CD4-positive, alpha-beta memory T cell (primary cell): Measurements from ENCODE around the gene ING4. TPM values are rescaled to one million over a fixed set of nuclear protein-coding genes. Genes with fewer than 3 reads are reported as not detected.
A peak's percentile ranks its signal among the peaks of the same experiment; 100 is the strongest.

Experiments
- CTCF ChIA-PET: fragments of 350-600 bp; sonication (Branson Sonifier 250); formaldehyde crosslinking; loops from one replicate; lab custom pipeline; 2021; ENCODE audit warnings: inconsistent platforms; ENCODE audit not compliant: partially characterized antibody; lab: Charles Lee
- POLR2A ChIA-PET: fragments of 350-600 bp; sonication (Branson Sonifier 250); formaldehyde crosslinking; loops from one replicate; lab custom pipeline; 2021; ENCODE audit not compliant: partially characterized antibody; lab: Charles Lee
- DNase-seq, 5 donors: peaks; one replicate each; pipeline versions ENCODE4 v3.0.0 to v3.0.0-alpha.2; 2020 to 2022; ENCODE audit warnings: mixed read lengths in 1 of 5
- H3K27ac ChIP-seq: one replicate; pipeline ENCODE4 v1.7.0; 2013; ENCODE audit warnings: low read depth, low read length
- H3K27me3 ChIP-seq: 2 replicates; pipeline ENCODE4 v1.7.0; 2013; ENCODE audit warnings: mild to moderate bottlenecking, low read length, moderate library complexity; ENCODE audit not compliant: insufficient read depth
- H3K36me3 ChIP-seq: 2 replicates; pipeline ENCODE4 v1.7.0; 2013; ENCODE audit warnings: mild to moderate bottlenecking, low read length, moderate library complexity; ENCODE audit not compliant: insufficient read depth
- H3K4me1 ChIP-seq: 2 replicates; pipeline ENCODE4 v1.7.0; 2013; ENCODE audit warnings: mild to moderate bottlenecking, low read length, moderate library complexity; ENCODE audit not compliant: insufficient read depth
- H3K4me3 ChIP-seq, 2 donors: one replicate each; pipeline ENCODE4 v1.7.0; 2013; ENCODE audit warnings: low read length in 2 of 2, mild to moderate bottlenecking in 1 of 2
- H3K9me3 ChIP-seq, 2 donors: one replicate each; pipeline ENCODE4 v1.7.0; 2013; ENCODE audit warnings: low read length in 2 of 2, control low read depth in 1 of 2; ENCODE audit not compliant: control insufficient read depth in 1 of 2
- H3K27ac Mint-ChIP-seq, 7 donors: one replicate each; pipeline ENCODE4 v1.8.0; 2020 to 2021; ENCODE audit warnings: mixed read lengths in 7 of 7, mild to moderate bottlenecking in 6 of 7, inconsistent platforms in 3 of 7, moderate library complexity in 3 of 7
- H3K27me3 Mint-ChIP-seq, 2 donors: one replicate each; pipeline ENCODE4 v1.8.0; 2020 to 2021; ENCODE audit warnings: mixed read lengths in 2 of 2
- H3K36me3 Mint-ChIP-seq, 2 donors: one replicate each; pipeline ENCODE4 v1.8.0; 2020 to 2021; ENCODE audit warnings: mixed read lengths in 2 of 2, inconsistent platforms in 1 of 2, mild to moderate bottlenecking in 1 of 2
- H3K4me1 Mint-ChIP-seq, 4 donors: one replicate each; pipeline ENCODE4 v1.8.0; 2020 to 2021; ENCODE audit warnings: mixed read lengths in 4 of 4, mild to moderate bottlenecking in 1 of 4
- H3K4me3 Mint-ChIP-seq, 8 donors: one replicate each; pipeline ENCODE4 v1.8.0; 2020 to 2021; ENCODE audit warnings: mixed read lengths in 8 of 8, mild to moderate bottlenecking in 7 of 8, moderate library complexity in 6 of 8, inconsistent platforms in 3 of 8
- H3K9me3 Mint-ChIP-seq, 8 donors: one replicate each; pipeline ENCODE4 v1.8.0; 2020 to 2021; ENCODE audit warnings: mixed read lengths in 8 of 8, mild to moderate bottlenecking in 5 of 8, inconsistent platforms in 3 of 8, moderate library complexity in 1 of 8
- intact Hi-C: fragments of 100-400 bp; cut with micrococcal nuclease; formaldehyde crosslinking; loops from one replicate; pipeline ENCODE4 v1.15.1; 2023
- polyA plus RNA-seq, 2 donors: library from polyadenylated mRNA; unstranded; fragments of 300-500 nt; fragmentation: Illumina TruSeq; gene quantifications; one replicate each; pipeline ENCODE4 v1.2.3, GENCODE V29; 2021
- total RNA-seq, 2 experiments: library from RNA; stranded (reverse); gene quantifications; one replicate each; pipeline ENCODE4 v1.2.3, GENCODE V29; 2021

Gene ING4
- total and polyA plus RNA-seq, 4 experiments from 2014 or later = 73.0 to 122 (median 82.9) TPM

DNA sequence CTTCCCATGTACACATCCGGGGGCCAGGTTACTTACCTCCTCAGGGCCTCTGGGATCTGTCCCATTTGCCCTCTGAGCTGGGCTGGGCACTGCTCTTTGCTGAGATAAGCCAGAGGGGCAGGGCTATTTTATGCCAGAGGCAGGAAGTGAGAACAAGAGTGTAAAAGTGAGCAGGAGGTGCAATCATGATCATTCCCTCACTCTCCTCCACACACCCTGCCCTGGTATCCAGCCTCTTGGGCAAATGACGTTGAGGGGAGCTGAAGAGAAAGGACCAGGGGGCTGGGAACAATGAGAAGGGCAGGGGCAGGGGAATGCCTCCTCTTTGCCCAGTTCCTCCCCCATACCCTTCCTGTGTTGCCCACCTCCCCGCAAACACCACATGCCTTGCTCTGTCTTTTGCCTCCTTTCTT is 31.4 kb downstream of the ING4 start:
- Mint-ChIP-seq H3K4me3 (peak overlapping the region; percentile 82 to 93 (median 88)), H3K4me1 (peaks cover 37 to 76% (median 55%) of the 10 kb centered on the region in 4 donors), H3K9me3 (no peaks in the 10 kb centered on the region), H3K27ac (peak overlapping the region; percentile 91 to 98 (median 97)), H3K27me3 (no peaks in the 10 kb centered on the region), H3K36me3 (no peaks in the 10 kb centered on the region)
- DNase-seq = no peak
- Histone ChIP-seq H3K4me3 (peak overlapping the region; percentile 42 to 47), H3K4me1 (peaks cover 57% of the 10 kb centered on the region), H3K9me3 (no peaks in the 10 kb centered on the region), H3K27me3 (no peaks in the 10 kb centered on the region), H3K36me3 (no peaks in the 10 kb centered on the region), H3K27ac (peak overlapping the region; percentile 63)
- ChIA-PET POLR2A (interaction anchor here (0.6 to 2.3 kb wide), 12 partner anchors 11 to 186 kb away, joined by 3 to 15 read pairs (median 3); partner anchors contain the start of genes ACRBP, CD27, COPS7A and ZNF384), CTCF (interaction anchor here (1.0 to 7.1 kb wide), 4 partner anchors 11 to 195 kb away, joined by 3 to 40 read pairs (median 3); no protein-coding TSS in a partner anchor)
- intact Hi-C loops = no loop called here

DNA sequence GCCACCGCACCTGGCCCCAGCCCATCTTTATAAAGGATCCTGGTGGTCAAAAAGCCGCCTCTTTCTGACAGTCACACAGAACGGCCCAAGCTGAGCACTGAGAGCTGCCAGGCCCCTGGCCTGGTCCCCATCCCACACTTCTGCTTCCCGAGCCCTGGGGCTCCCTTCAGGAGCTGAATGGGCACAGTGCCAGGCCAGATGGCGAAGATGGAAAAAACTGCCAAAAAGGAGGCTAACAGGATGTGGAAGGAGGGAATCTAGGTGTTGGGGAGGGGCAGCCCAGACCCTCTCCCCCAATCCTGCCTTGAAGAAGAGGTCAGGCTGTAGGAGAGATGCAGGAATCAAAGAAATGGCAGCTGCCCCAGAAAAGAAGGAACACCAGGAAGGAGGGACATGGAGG is 32.2 kb downstream of the ING4 start:
- H3K9me3 Mint-ChIP-seq = no peaks in the 10 kb centered on the region
- H3K27ac ChIP-seq = peak overlapping the region; percentile 63
- CTCF ChIA-PET = interaction anchor here (0.6 to 7.1 kb wide), 3 partner anchors 10 to 301 kb away, joined by 3 to 40 read pairs (median 4); no protein-coding TSS in a partner anchor
- H3K36me3 Mint-ChIP-seq = no peaks in the 10 kb centered on the region
- no peaks in the 10 kb centered on the region for H3K36me3 ChIP-seq
- peak overlapping the region; percentile 42 to 47 for H3K4me3 ChIP-seq
- H3K4me3 Mint-ChIP-seq = peak overlapping the region; percentile 82 to 93 (median 88)
- peaks cover 38 to 72% (median 52%) of the 10 kb centered on the region in 4 donors for H3K4me1 Mint-ChIP-seq
- H3K9me3 ChIP-seq = no peaks in the 10 kb centered on the region
- peak overlapping the region in 6 of 7 donors; percentile 19 to 98 (median 96) for H3K27ac Mint-ChIP-seq
- no peak for DNase-seq
- POLR2A ChIA-PET = interaction anchor here (0.5 to 2.3 kb wide), 5 partner anchors 17 to 93 kb away, joined by 3 to 15 read pairs (median 4); partner anchors contain the start of genes COPS7A and ZNF384
- peaks cover 57% of the 10 kb centered on the region for H3K4me1 ChIP-seq
- intact Hi-C loops = no loop called here
- no peaks in the 10 kb centered on the region for H3K27me3 ChIP-seq
- no peaks in the 10 kb centered on the region for H3K27me3 Mint-ChIP-seq

DNA sequence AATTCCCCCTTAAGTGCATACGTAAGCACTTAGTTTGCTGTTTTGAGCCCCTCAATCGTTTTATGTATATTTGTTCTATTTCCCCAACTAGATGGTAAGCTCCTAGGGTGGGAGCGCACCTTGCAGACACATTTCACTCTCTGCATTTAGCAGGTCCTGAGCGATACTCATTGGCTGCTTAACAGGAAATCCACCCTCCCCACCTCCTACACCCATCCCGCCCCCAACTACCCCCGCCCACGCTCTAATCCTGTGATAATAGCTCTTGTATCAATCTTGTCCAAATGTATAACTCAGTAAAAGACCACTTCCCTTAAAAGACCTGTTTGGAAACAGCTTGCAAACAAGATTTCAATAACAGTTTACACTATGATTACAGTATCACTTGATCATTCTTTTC is 35.3 kb downstream of the ING4 start:
- Mint-ChIP-seq H3K27ac (peak overlapping the region; percentile 2 to 98 (median 92)), H3K36me3 (no peaks in the 10 kb centered on the region), H3K27me3 (no peaks in the 10 kb centered on the region), H3K4me3 (peak overlapping the region; percentile 81 to 96 (median 88)), H3K4me1 (peaks cover 28 to 53% (median 36%) of the 10 kb centered on the region in 4 donors), H3K9me3 (no peaks in the 10 kb centered on the region)
- Histone ChIP-seq H3K9me3 (no peaks in the 10 kb centered on the region), H3K27ac (peak overlapping the region; percentile 31), H3K4me1 (peaks cover 42% of the 10 kb centered on the region), H3K36me3 (no peaks in the 10 kb centered on the region), H3K4me3 (peak overlapping the region in 1 of 2 donors; percentile 57), H3K27me3 (no peaks in the 10 kb centered on the region)
- DNase-seq = peak; percentile 42 to 63 (median 53)
- intact Hi-C loops = no loop called here
- ChIA-PET CTCF (interaction anchor here (0.6 to 1.5 kb wide), 8 partner anchors 9 to 203 kb away, joined by 3 to 10 read pairs (median 3); partner anchors contain the start of gene MLF2), POLR2A (interaction anchor here (0.6 to 1.8 kb wide), 7 partner anchors 8 to 316 kb away, joined by 3 to 11 read pairs (median 4); partner anchors contain the start of genes C12orf57, RNU7-1 and ZNF384)

DNA sequence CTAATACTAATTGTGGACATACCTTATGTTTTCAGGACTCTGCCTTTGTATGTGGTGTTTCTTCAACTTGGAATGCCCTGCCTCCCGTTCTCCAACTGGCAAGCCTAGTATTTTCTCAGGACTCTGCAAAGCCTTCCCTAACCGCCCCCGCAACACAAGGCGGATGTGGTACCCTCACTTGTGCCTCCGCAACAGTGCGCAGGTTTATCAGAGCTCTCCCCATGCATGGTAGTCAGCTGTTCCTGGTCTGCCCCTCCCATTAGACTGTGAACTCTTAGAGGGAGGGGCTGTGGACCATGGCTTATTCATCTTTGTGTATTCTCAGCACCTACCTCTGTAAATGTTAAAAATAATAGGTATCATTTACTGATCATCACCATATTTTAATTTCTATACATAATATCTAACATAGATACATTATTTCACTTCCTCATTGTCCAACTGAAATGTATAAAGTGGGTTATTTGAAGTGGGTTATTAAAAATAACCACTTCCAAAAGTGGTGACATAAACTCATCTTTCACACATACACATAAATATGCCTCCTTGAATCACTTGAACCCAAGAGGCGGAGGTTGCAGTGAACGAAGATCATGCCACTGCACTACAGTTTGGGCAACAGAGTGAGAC is 36.1 kb downstream of the ING4 start:
- H3K36me3 ChIP-seq = no peaks in the 10 kb centered on the region
- H3K4me3 ChIP-seq = peak overlapping the region in 1 of 2 donors; percentile 57
- intact Hi-C loops = no loop called here
- peaks cover 34% of the 10 kb centered on the region for H3K4me1 ChIP-seq
- ChIA-PET CTCF (interaction anchor here (1.4 to 1.5 kb wide), 3 partner anchors 16 to 153 kb away, joined by 3 to 4 read pairs (median 3); no protein-coding TSS in a partner anchor), POLR2A (interaction anchor here (0.7 to 1.8 kb wide), 6 partner anchors 7 to 317 kb away, joined by 3 to 11 read pairs (median 4); partner anchors contain the start of genes C12orf57, RNU7-1 and ZNF384)
- Mint-ChIP-seq H3K27ac (peak overlapping the region in 5 of 7 donors; percentile 30 to 98 (median 92)), H3K9me3 (no peaks in the 10 kb centered on the region), H3K27me3 (no peaks in the 10 kb centered on the region), H3K4me1 (peaks cover 21 to 45% (median 28%) of the 10 kb centered on the region in 4 donors), H3K4me3 (peak overlapping the region; percentile 81 to 96 (median 88)), H3K36me3 (no peaks in the 10 kb centered on the region)
- no peaks in the 10 kb centered on the region for H3K27me3 ChIP-seq
- DNase-seq = no peak
- peak overlapping the region; percentile 31 for H3K27ac ChIP-seq
- no peaks in the 10 kb centered on the region for H3K9me3 ChIP-seq

DNA sequence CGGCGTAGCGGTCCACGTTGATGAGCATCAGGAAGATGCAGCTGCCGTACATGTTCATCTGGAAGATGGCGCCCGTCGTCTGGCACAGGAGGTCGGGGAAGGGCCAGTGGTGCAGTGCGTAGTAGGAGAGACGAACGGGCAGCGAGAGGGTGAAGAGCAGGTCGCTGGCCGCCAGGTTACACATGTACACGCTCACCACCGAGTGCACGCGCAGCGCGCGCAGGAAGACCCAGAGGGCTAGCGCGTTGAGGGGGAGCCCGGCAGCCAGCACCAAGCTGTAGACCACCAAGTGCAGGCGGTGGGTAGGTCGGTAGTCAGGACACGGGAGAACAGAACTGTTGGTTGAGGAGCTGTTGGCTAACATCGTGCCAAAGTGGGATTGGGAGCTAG is 42.0 kb downstream of the ING4 start:
- Mint-ChIP-seq H3K4me3 (peak overlapping the region in 4 of 8 donors; percentile 21 to 78 (median 50)), H3K9me3 (no peaks in the 10 kb centered on the region), H3K27ac (peak overlapping the region in 4 of 7 donors; percentile 52 to 78 (median 72)), H3K27me3 (no peaks in the 10 kb centered on the region), H3K4me1 (peaks cover 3 to 24% (median 7%) of the 10 kb centered on the region in 4 donors), H3K36me3 (peaks cover 4 to 6% of the 10 kb centered on the region in 2 donors)
- POLR2A ChIA-PET = interaction anchor here (0.6 to 2.6 kb wide), 5 partner anchors 11 to 132 kb away, joined by 3 to 10 read pairs (median 4); partner anchors contain the start of genes COPS7A and MLF2
- no peaks in the 10 kb centered on the region for H3K4me1 ChIP-seq
- intact Hi-C loops = no loop called here
- CTCF ChIA-PET = interaction anchor here (0.6 to 4.8 kb wide), 21 partner anchors 8 to 215 kb away, joined by 3 to 40 read pairs (median 4); partner anchors contain the start of genes ACRBP, LPAR5, MLF2 and ZNF384
- no peaks in the 10 kb centered on the region for H3K27me3 ChIP-seq
- H3K4me3 ChIP-seq = peak overlapping the region in 1 of 2 donors; percentile 28
- no peaks in the 10 kb centered on the region for H3K9me3 ChIP-seq
- H3K36me3 ChIP-seq = no peaks in the 10 kb centered on the region
- H3K27ac ChIP-seq = no peak overlapping the region
- DNase-seq = no peak

DNA sequence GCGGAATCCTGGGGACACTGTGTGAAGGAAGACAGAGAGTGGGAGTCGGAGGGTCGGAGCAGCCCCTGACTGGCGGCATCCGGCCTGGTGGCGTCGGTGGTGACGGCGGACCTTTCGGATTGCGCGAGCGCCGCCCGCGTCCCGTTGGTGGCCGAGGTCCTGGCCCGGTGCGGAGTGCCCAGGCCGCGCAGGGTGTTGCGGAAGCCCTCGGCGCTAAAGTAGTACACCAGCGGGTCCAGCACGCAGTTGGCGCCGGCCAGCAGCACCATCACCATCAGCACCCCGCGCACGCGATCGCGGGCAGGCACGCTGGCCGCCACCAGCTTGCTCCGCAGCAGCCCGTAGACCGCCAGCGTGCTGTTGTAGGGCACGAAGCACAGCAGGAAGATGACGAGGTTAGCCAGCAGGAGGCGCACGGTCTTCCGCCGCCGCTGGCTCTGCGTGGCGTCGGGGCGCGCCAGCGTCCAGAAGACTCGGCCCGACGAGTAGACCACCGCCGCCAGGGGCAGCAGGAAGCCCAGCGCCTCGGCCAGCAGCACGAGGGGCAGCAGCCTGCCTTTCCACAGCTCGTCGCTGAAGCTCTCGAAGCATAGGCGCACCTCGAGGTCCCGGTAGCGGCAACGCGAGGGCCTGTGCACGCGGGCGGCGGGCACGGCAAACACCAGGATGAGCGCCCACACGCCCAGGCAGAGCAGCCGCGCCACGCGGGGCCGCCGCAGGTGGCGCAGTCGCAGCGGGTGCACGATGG is 42.6 kb downstream of the ING4 start:
- Histone ChIP-seq H3K27ac (no peak overlapping the region), H3K27me3 (no peaks in the 10 kb centered on the region), H3K4me1 (no peaks in the 10 kb centered on the region), H3K36me3 (no peaks in the 10 kb centered on the region), H3K9me3 (no peaks in the 10 kb centered on the region), H3K4me3 (peak overlapping the region in 1 of 2 donors; percentile 28)
- Mint-ChIP-seq H3K27me3 (no peaks in the 10 kb centered on the region), H3K9me3 (no peaks in the 10 kb centered on the region), H3K4me1 (peaks cover 3 to 24% (median 7%) of the 10 kb centered on the region in 4 donors), H3K27ac (peak overlapping the region in 1 of 7 donors; percentile 36), H3K4me3 (peak overlapping the region in 3 of 8 donors; percentile 54 to 78 (median 59)), H3K36me3 (peaks cover 4 to 6% of the 10 kb centered on the region in 2 donors)
- CTCF ChIA-PET = interaction anchor here (0.8 to 4.8 kb wide), 23 partner anchors 7 to 216 kb away, joined by 3 to 40 read pairs (median 4); partner anchors contain the start of genes ACRBP, LPAR5, MLF2 and ZNF384
- intact Hi-C loops = no loop called here
- POLR2A ChIA-PET = interaction anchor here (0.6 to 2.6 kb wide), 9 partner anchors 7 to 133 kb away, joined by 3 to 10 read pairs (median 4); partner anchors contain the start of genes COPS7A, MLF2 and ZNF384
- peak in 2 of 5 donors; percentile 36 to 49 for DNase-seq
